Measurements from ENCODE around the gene ZMIZ1. TPM values are rescaled to one million over a fixed set of nuclear protein-coding genes. Genes with fewer than 3 reads are reported as not detected.
A peak's percentile ranks its signal among the peaks of the same experiment; 100 is the strongest.

The ZMIZ1 gene
- total RNA-seq, 1 experiment from 2014 or later: 28.4 TPM

GRCh38 chr10:79147306-79147705 is 78.5 kb downstream of the ZMIZ1 start:
- TF ChIP-seq JUND (IDR thresholded peaks at IDR 0.05) (no peak), EZH2phosphoT487 (IDR thresholded peaks at IDR 0.05; ENCODE audit: borderline replicate concordance) (no peak), CBX3 (IDR thresholded peaks at IDR 0.05; ENCODE audit: low read depth) (no peak), ATF3 (IDR thresholded peaks at IDR 0.05) (no peak), SIN3A (IDR thresholded peaks at IDR 0.05; ENCODE audit: low read depth) (no peak), EGR1 (IDR thresholded peaks at IDR 0.05; ENCODE audit: low read depth) (no peak), RAD21 (IDR thresholded peaks at IDR 0.05; ENCODE audit: low read depth) (no peak), POLR2AphosphoS5 (IDR thresholded peaks at IDR 0.05; ENCODE audit: low read depth, low read length) (no peak)
- ATAC-seq: no peak
- Histone ChIP-seq H3K4me1 (ENCODE audit: control insufficient read depth in 1 of 2, insufficient read depth in 2 of 2, low read length in 2 of 2) (peaks cover 48 to 82% of the 10 kb centered on the region in 2 experiments), H3K36me3 (ENCODE audit: control insufficient read depth in 1 of 2, insufficient read depth in 2 of 2, low read length in 2 of 2) (no peaks in the 10 kb centered on the region), H3K4me2 (ENCODE audit: low read length) (no peak overlapping the region), H2AFZ (ENCODE audit: low read depth, low read length, poor library complexity, severe bottlenecking) (no peak overlapping the region), H3K4me3 (replicated peaks in 1 of 2; ENCODE audit: low read depth in 1 of 2, low read length in 2 of 2) (no peak overlapping the region), H4K20me1 (ENCODE audit: insufficient read depth) (no peaks in the 10 kb centered on the region), H3K27ac (ENCODE audit: low read depth, low read length) (no peak overlapping the region), H3K9me3 (ENCODE audit: control insufficient read depth in 1 of 2, insufficient read depth in 1 of 2, low read depth in 1 of 2, low read length in 2 of 2) (no peaks in the 10 kb centered on the region), H3K79me2 (ENCODE audit: insufficient read depth, low read length) (no peaks in the 10 kb centered on the region), H3K27me3 (ENCODE audit: insufficient read depth, low read length) (no peaks in the 10 kb centered on the region), H3K9ac (ENCODE audit: low read length) (no peak overlapping the region), H3K9me2 (ENCODE audit: insufficient read depth) (no peaks in the 10 kb centered on the region)
- POLR2A ChIA-PET: no interaction called here
- intact Hi-C loops (cut with micrococcal nuclease): no loop called here
- no TSS peak for BruUV-seq (replicated peaks)
- RAD21 ChIA-PET (ENCODE audit: low non-redundant PET in 1 of 2, low total read pairs in 2 of 2, uncharacterized antibody in 2 of 2, unreplicated experiment in 2 of 2): no interaction called here
- no peak for DNase-seq (ENCODE audit: low read depth, low spot score)
- CTCF ChIA-PET: no interaction called here

- H3K4me2 ChIP-seq (ENCODE audit: low read length): peak overlapping the region; percentile 80; the same call in 1 of the 2 replicates
- H4K20me1 ChIP-seq (ENCODE audit: insufficient read depth): no peaks in the 10 kb centered on the region
- H3K27ac ChIP-seq (ENCODE audit: low read depth, low read length): peak overlapping the region; percentile 94; the same call in 1 of the 2 replicates
- ATAC-seq (no peak), DNase-seq (ENCODE audit: low read depth, low spot score) (no peak)
- intact Hi-C loops (cut with micrococcal nuclease): no loop called here
- no peak for TF ChIP-seq SIN3A (IDR thresholded peaks at IDR 0.05; ENCODE audit: low read depth)
- no peak for TF ChIP-seq REST (IDR thresholded peaks at IDR 0.05; ENCODE audit: low read depth)
- TF ChIP-seq ZFX (IDR thresholded peaks at IDR 0.05): no peak
- TF ChIP-seq TCF7L2 (IDR thresholded peaks at IDR 0.05; ENCODE audit: borderline replicate concordance, extremely low read depth, insufficient read depth, insufficient read length): no peak
- TF ChIP-seq EZH2phosphoT487 (IDR thresholded peaks at IDR 0.05; ENCODE audit: borderline replicate concordance): no peak
- no peak for TF ChIP-seq CBX3 (IDR thresholded peaks at IDR 0.05; ENCODE audit: low read depth)
- no peak for TF ChIP-seq ATF3 (IDR thresholded peaks at IDR 0.05)
- H3K4me3 ChIP-seq (replicated peaks in 1 of 2; ENCODE audit: low read depth in 1 of 2, low read length in 2 of 2): no peak overlapping the region
- POLR2A ChIA-PET: interaction anchor here (1.2 kb wide), 1 partner anchor 9 kb away, joined by 4 read pairs; no protein-coding TSS in a partner anchor
- H3K27me3 ChIP-seq (ENCODE audit: insufficient read depth, low read length): no peaks in the 10 kb centered on the region
- BruUV-seq (replicated peaks): no TSS peak
- peak overlapping the region; percentile 67 for H3K9ac ChIP-seq (ENCODE audit: low read length)
- H3K36me3 ChIP-seq (ENCODE audit: control insufficient read depth in 1 of 2, insufficient read depth in 2 of 2, low read length in 2 of 2): no peaks in the 10 kb centered on the region
- CTCF ChIA-PET: no interaction called here
- no peaks in the 10 kb centered on the region for H3K9me3 ChIP-seq (ENCODE audit: control insufficient read depth in 1 of 2, insufficient read depth in 1 of 2, low read depth in 1 of 2, low read length in 2 of 2)
- H3K4me1 ChIP-seq (ENCODE audit: control insufficient read depth in 1 of 2, insufficient read depth in 2 of 2, low read length in 2 of 2): peaks cover 54 to 89% of the 10 kb centered on the region in 2 experiments
- no peaks in the 10 kb centered on the region for H3K9me2 ChIP-seq (ENCODE audit: insufficient read depth)
- no peak overlapping the region for H2AFZ ChIP-seq (ENCODE audit: low read depth, low read length, poor library complexity, severe bottlenecking)
- RAD21 ChIA-PET (ENCODE audit: low non-redundant PET in 1 of 2, low total read pairs in 2 of 2, uncharacterized antibody in 2 of 2, unreplicated experiment in 2 of 2): interaction anchor here in 1 of 2 experiments (0.7 kb wide), 1 partner anchor 70 kb away, joined by 3 read pairs; no protein-coding TSS in a partner anchor
- H3K79me2 ChIP-seq (ENCODE audit: insufficient read depth, low read length): no peaks in the 10 kb centered on the region; the same call in 1 of the 2 replicates
Measured at GRCh38 chr10:79147796-79148451, 79.2 kb downstream of the ZMIZ1 start.
